Colonic mucosa (tissue), 4 donors: ENCODE results near the gene ZDHHC21. TPM values are rescaled to one million over a fixed set of nuclear protein-coding genes. Genes with fewer than 3 reads are reported as not detected.
"Not testable (repeated sequence)": the region's sequence is repeated elsewhere in the genome, so short reads cannot be mapped to it uniquely, and the experiment has no call there.

Experiments used
- DNase-seq: peaks from one replicate; pipeline ENCODE4 v3.0.0-alpha.2; 2020
- H3K27ac ChIP-seq: fragments of 200-600 bp; one replicate; pipeline ENCODE4 v1.8.0; 2021
- H3K27me3 ChIP-seq: fragments of 200-600 bp; one replicate; pipeline ENCODE4 v1.8.0; 2021
- H3K36me3 ChIP-seq: fragments of 200-600 bp; one replicate; pipeline ENCODE4 v1.8.0; 2021
- H3K4me1 ChIP-seq: fragments of 200-600 bp; one replicate; pipeline ENCODE4 v1.8.0; 2021; ENCODE audit warnings: mild to moderate bottlenecking
- H3K4me3 ChIP-seq: fragments of 200-600 bp; one replicate; pipeline ENCODE4 v1.8.0; 2021
- H3K9ac ChIP-seq, 2 donors: one replicate each; pipeline ENCODE4 v1.7.0; 2013; ENCODE audit warnings: control low read depth in 2 of 2, low read depth in 2 of 2, low read length in 2 of 2
- H3K9me3 ChIP-seq: fragments of 200-600 bp; one replicate; pipeline ENCODE4 v1.8.0; 2021
- intact Hi-C: fragments of 100-400 bp; cut with DNase I; formaldehyde crosslinking; loops from one replicate; pipeline ENCODE4 v1.14.1; 2022
- total RNA-seq, 2 donors: library from RNA; stranded (reverse); fragmentation: NEBNext Ultra II Directional in 1 of 2; extraction: Animal tissue kit (Norgen Biotek cat#: 25700) in 1 of 2; gene quantifications; one replicate each; pipeline ENCODE4 v1.2.1, GENCODE V29; 2021
- TF ChIP-seq, protein P1 (sequence below): fragments of 200-600 bp; IDR thresholded peaks from one replicate; pipeline ENCODE4 v1.8.0; 2022; ENCODE audit warnings: antibody characterized with exemption, mild to moderate bottlenecking
- donor health status: healthy.
- donor health status: DM: no; HTN: no; CAD: no.
- donor health status: DM: no; HTN: no; CAD: no.

ZDHHC21 gene
- total RNA-seq, 2 donors from 2014 or later: 9.0 to 14.1 TPM

- TF ChIP-seq, protein P1, sequence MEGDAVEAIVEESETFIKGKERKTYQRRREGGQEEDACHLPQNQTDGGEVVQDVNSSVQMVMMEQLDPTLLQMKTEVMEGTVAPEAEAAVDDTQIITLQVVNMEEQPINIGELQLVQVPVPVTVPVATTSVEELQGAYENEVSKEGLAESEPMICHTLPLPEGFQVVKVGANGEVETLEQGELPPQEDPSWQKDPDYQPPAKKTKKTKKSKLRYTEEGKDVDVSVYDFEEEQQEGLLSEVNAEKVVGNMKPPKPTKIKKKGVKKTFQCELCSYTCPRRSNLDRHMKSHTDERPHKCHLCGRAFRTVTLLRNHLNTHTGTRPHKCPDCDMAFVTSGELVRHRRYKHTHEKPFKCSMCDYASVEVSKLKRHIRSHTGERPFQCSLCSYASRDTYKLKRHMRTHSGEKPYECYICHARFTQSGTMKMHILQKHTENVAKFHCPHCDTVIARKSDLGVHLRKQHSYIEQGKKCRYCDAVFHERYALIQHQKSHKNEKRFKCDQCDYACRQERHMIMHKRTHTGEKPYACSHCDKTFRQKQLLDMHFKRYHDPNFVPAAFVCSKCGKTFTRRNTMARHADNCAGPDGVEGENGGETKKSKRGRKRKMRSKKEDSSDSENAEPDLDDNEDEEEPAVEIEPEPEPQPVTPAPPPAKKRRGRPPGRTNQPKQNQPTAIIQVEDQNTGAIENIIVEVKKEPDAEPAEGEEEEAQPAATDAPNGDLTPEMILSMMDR: no peak
- Histone ChIP-seq H3K36me3 (no peaks in the 10 kb centered on the region), H3K4me3 (no peak overlapping the region), H3K4me1 (no peaks in the 10 kb centered on the region), H3K27me3 (no peaks in the 10 kb centered on the region), H3K27ac (no peak overlapping the region), H3K9ac (no peak overlapping the region), H3K9me3 (no peaks in the 10 kb centered on the region)
- intact Hi-C loops: no loop called here
- no peak for DNase-seq
Measured at GRCh38 chr9:14678776-14679175, 14.5 kb downstream of the ZDHHC21 start.

- H3K9me3 ChIP-seq: no peaks in the 10 kb centered on the region
- no peak overlapping the region for H3K27ac ChIP-seq
- H3K4me3 ChIP-seq: no peak overlapping the region
- H3K36me3 ChIP-seq: no peaks in the 10 kb centered on the region
- no peaks in the 10 kb centered on the region for H3K4me1 ChIP-seq
- DNase-seq: no peak
- TF ChIP-seq, protein P1: no peak
- no peaks in the 10 kb centered on the region for H3K27me3 ChIP-seq
- intact Hi-C loops: no loop called here
- H3K9ac ChIP-seq: no peak overlapping the region
Measured at GRCh38 chr9:14677872-14678271, 15.4 kb downstream of the ZDHHC21 start.

DNA sequence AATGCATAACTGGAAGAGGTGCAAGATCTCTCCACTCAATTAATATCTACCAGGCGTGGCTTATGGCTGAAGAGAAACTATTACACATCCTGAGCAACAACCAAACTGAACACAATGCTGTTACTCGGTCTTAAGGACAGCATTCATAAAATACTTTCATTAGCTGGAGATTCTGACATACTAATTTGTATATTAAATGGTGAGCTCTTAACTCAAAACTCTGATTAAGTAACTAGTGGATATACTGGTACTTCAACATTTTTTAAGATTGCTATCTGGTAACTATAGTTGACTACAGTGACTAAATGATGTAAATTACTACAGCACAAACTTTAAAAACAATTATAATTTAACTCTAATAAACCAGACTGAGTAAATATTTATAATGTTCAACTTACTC is 15.8 kb downstream of the ZDHHC21 start:
- H3K36me3 ChIP-seq: no peaks in the 10 kb centered on the region
- intact Hi-C loops: no loop called here
- no peak overlapping the region for H3K4me3 ChIP-seq
- H3K9ac ChIP-seq: no peak overlapping the region
- DNase-seq: no peak
- H3K27ac ChIP-seq: no peak overlapping the region
- no peaks in the 10 kb centered on the region for H3K4me1 ChIP-seq
- no peaks in the 10 kb centered on the region for H3K9me3 ChIP-seq
- TF ChIP-seq, protein P1: no peak
- H3K27me3 ChIP-seq: no peaks in the 10 kb centered on the region

GRCh38 chr9:14674630-14675029 is 18.6 kb downstream of the ZDHHC21 start:
- TF ChIP-seq, protein P1: no peak
- intact Hi-C loops: no loop called here
- H3K27ac ChIP-seq: no peak overlapping the region
- H3K9me3 ChIP-seq: no peaks in the 10 kb centered on the region
- no peak overlapping the region for H3K9ac ChIP-seq
- no peaks in the 10 kb centered on the region for H3K27me3 ChIP-seq
- no peak for DNase-seq
- no peaks in the 10 kb centered on the region for H3K4me1 ChIP-seq
- H3K4me3 ChIP-seq: no peak overlapping the region
- H3K36me3 ChIP-seq: no peaks in the 10 kb centered on the region

- intact Hi-C loops: no loop called here
- Histone ChIP-seq H3K36me3 (no peaks in the 10 kb centered on the region), H3K4me1 (no peaks in the 10 kb centered on the region), H3K27me3 (no peaks in the 10 kb centered on the region), H3K9me3 (no peaks in the 10 kb centered on the region), H3K9ac (no peak overlapping the region), H3K4me3 (no peak overlapping the region), H3K27ac (no peak overlapping the region)
- TF ChIP-seq, protein P1: no peak
- no peak for DNase-seq
Measured at GRCh38 chr9:14671377-14671776, 21.9 kb downstream of the ZDHHC21 start.

- DNase-seq: no peak
- Histone ChIP-seq H3K27me3 (no peaks in the 10 kb centered on the region), H3K9me3 (no peaks in the 10 kb centered on the region), H3K27ac (no peak overlapping the region), H3K4me3 (no peak overlapping the region), H3K36me3 (no peaks in the 10 kb centered on the region), H3K4me1 (no peaks in the 10 kb centered on the region), H3K9ac (no peak overlapping the region)
- TF ChIP-seq, protein P1: no peak
- intact Hi-C loops: no loop called here
Measured at GRCh38 chr9:14670718-14671117, 22.5 kb downstream of the ZDHHC21 start.

DNA sequence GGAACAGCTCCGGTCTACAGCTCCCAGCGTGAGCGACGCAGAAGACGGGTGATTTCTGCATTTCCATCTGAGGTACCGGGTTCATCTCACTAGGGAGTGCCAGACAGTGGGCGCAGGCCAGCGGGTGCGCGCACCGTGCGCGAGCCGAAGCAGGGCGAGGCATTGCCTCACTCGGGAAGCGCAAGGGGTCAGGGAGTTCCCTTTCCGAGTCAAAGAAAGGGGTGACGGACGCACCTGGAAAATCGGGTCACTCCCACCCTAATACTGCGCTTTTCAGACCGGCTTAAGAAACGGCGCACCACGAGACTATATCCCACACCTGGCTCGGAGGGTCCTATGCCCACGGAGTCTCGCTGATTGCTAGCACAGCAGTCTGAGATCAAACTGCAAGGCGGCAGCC is 29.2 kb downstream of the ZDHHC21 start:
- H3K36me3 ChIP-seq, H3K9ac ChIP-seq, H3K27me3 ChIP-seq, H3K27ac ChIP-seq, H3K9me3 ChIP-seq, intact Hi-C loops, DNase-seq, H3K4me1 ChIP-seq, H3K4me3 ChIP-seq: not testable (repeated sequence)
